GM12878 (cell line): ENCODE measurements around the gene LRP10. TPM values are rescaled to one million over a fixed set of nuclear protein-coding genes. Genes with fewer than 3 reads are reported as not detected.

ENCODE experiments used
- ATAC-seq: fragments of 200-7000 bp; cut with Tn5 transposase; 3 replicates; pipeline ENCODE4 v1.9.1; 2020; ENCODE audit warnings: mild to moderate bottlenecking, moderate library complexity
- BruUV-seq: library from RNA; stranded (reverse); fragments of 400-500 nt; replicated peaks from 2 replicates; lab custom pipeline; 2021; lab: Mats Ljungman, UMichigan
- CTCF ChIA-PET: fragments of 300-600 bp; sonication (Branson Sonifier 250); formaldehyde crosslinking; extraction: SDS; loops from one replicate; lab custom pipeline; 2021; ENCODE audit warnings: inconsistent platforms; lab: Yijun Ruan, JAX
- POLR2A ChIA-PET: fragments of 350-600 bp; formaldehyde crosslinking; extraction: SDS; loops from one replicate; lab custom pipeline; 2021; ENCODE audit warnings: inconsistent platforms; lab: Charles Lee
- RAD21 ChIA-PET: fragments of 300-600 bp; sonication (Branson Sonifier 250); formaldehyde crosslinking; loops from one replicate; lab custom pipeline; 2023; ENCODE audit warnings: antibody characterized with exemption; ENCODE audit not compliant: unreplicated experiment; lab: Charles Lee
- SMC1A ChIA-PET: fragments of 300-600 bp; sonication (Branson Sonifier 250); formaldehyde crosslinking; loops from one replicate; lab custom pipeline; 2023; ENCODE audit not compliant: unreplicated experiment, uncharacterized antibody; lab: Charles Lee
- DNase-seq: peaks from one replicate; pipeline ENCODE4 v3.0.0-alpha.2; 2011; ENCODE audit warnings: low read depth, low spot score
- FAIRE-seq: peaks from 3 replicates; lab custom pipeline; 2011; peaks lifted over from hg19 to GRCh38; lab: Jason Lieb, UNC
- H2AFZ ChIP-seq: 2 replicates; pipeline ENCODE4 v1.6.0; 2011; ENCODE audit warnings: low read depth, low read length, control low read depth; ENCODE audit not compliant: control insufficient read depth
- H3K27ac ChIP-seq: 2 replicates; pipeline ENCODE4 v1.5.1; 2011; ENCODE audit warnings: control low read depth; ENCODE audit not compliant: control insufficient read depth, insufficient read depth
- H3K27me3 ChIP-seq, 2 experiments: replicated peaks in 1 of 2; 2 replicates each; pipeline versions ENCODE4 v1.6.0 to v1.6.1; 2011; ENCODE audit warnings: low read length in 1 of 2; ENCODE audit not compliant: control insufficient read depth in 2 of 2, insufficient read depth in 2 of 2
- H3K36me3 ChIP-seq, 2 experiments: 2 replicates each; pipeline ENCODE4 v1.5.1; 2011; ENCODE audit warnings: low read length in 1 of 2; ENCODE audit not compliant: control insufficient read depth in 2 of 2, insufficient read depth in 2 of 2
- H3K4me1 ChIP-seq: 2 replicates; pipeline ENCODE4 v1.6.1; 2011; ENCODE audit warnings: mild to moderate bottlenecking, low read length, moderate library complexity, mixed read lengths; ENCODE audit not compliant: control insufficient read depth, insufficient read depth
- H3K4me2 ChIP-seq: 2 replicates; pipeline ENCODE4 v1.6.0; 2011; ENCODE audit warnings: control low read depth; ENCODE audit not compliant: control insufficient read depth, insufficient read depth
- H3K4me3 ChIP-seq: fragments of 200-600 bp; sonication (generic); 2 replicates; pipeline ENCODE4 v1.5.1; 2016
- H3K79me2 ChIP-seq: 2 replicates; pipeline ENCODE4 v1.6.0; 2011; ENCODE audit warnings: low read length; ENCODE audit not compliant: control insufficient read depth, insufficient read depth
- H3K9ac ChIP-seq: 2 replicates; pipeline ENCODE4 v1.8.0; 2011; ENCODE audit warnings: low read length, control low read depth, mixed read lengths; ENCODE audit not compliant: control insufficient read depth, insufficient read depth
- H3K9me3 ChIP-seq: replicated peaks from 3 replicates; pipeline ENCODE4 v1.5.1; 2011; ENCODE audit warnings: mild to moderate bottlenecking, low read length; ENCODE audit not compliant: control insufficient read depth, insufficient read depth
- H4K20me1 ChIP-seq: 2 replicates; pipeline ENCODE4 v1.6.0; 2011; ENCODE audit not compliant: control insufficient read depth, insufficient read depth
- CBX3 ChIP-seq: fragments of 200-600 bp; sonication (generic); IDR thresholded peaks from 2 replicates; pipeline ENCODE4 v1.6.1; 2016; ENCODE audit warnings: low read depth, borderline replicate concordance
- EGR1 ChIP-seq, 2 experiments: IDR thresholded peaks; 1 replicate in 1 of 2; 2 replicates in 1 of 2; pipeline ENCODE4 v1.6.1; 2011 to 2012; ENCODE audit warnings: low read depth in 2 of 2, low read length in 2 of 2, borderline replicate concordance in 1 of 2, mild to moderate bottlenecking in 1 of 2, moderate library complexity in 1 of 2
- IRF5 ChIP-seq: fragments of 450-650 bp; IDR thresholded peaks from 2 replicates; pipeline ENCODE4 v1.6.1; 2017; ENCODE audit warnings: borderline replicate concordance
- SMARCA5 ChIP-seq: fragments of 450-650 bp; IDR thresholded peaks from 2 replicates; pipeline ENCODE4 v1.6.1; 2017; ENCODE audit warnings: mild to moderate bottlenecking
- SREBF2 ChIP-seq: IDR thresholded peaks from 2 replicates; pipeline ENCODE4 v1.6.1; 2012; ENCODE audit warnings: mild to moderate bottlenecking, low read length
- WGBS: methylation state at CpG from one replicate; pipeline ENCODE4 v1.1.6; 2016; ENCODE audit warnings: low lambda C conversion rate; ENCODE audit not compliant: insufficient replicate concordance, insufficient coverage; ENCODE audit errors: missing lambda C conversion rate; 5-methylcytosine and 5-hydroxymethylcytosine counted together
- in situ Hi-C: fragments of 300-500 bp; cut with MboI; formaldehyde crosslinking; loops from 9 replicates; pipeline ENCODE4 v1.14.3; 2018; ENCODE audit warnings: mixed read lengths
- intact Hi-C: fragments of 100-400 bp; cut with micrococcal nuclease; formaldehyde crosslinking; loops from one replicate; pipeline ENCODE4 v1.14.2; 2022; ENCODE audit not compliant: unreplicated experiment
- polyA plus RNA-seq, 11 experiments: library from polyadenylated mRNA; depleted of rRNA in 4 of 11; unstranded in 6 of 11; stranded (reverse) in 5 of 11; fragments of >200 nt; fragmentation: Nextera tagmentation in 4 of 11; fragmentation: Illumina TruSeq in 1 of 11; extraction: Ambion mirVana in 4 of 11; extraction: Trizol in 1 of 11; gene quantifications; 1 replicate in 1 of 11; 2 replicates in 10 of 11; pipeline versions ENCODE4 v1.2.1 to v1.2.3, GENCODE V29; 2011 to 2016; ENCODE audit warnings: inconsistent platforms in 2 of 11, missing spikeins in 2 of 11, low read depth in 1 of 11
- total RNA-seq, 4 experiments: library from RNA; depleted of rRNA in 3 of 4; stranded (reverse); fragments of >200 nt in 3 of 4; fragmentation: Illumina TruSeq in 1 of 4; extraction: Trizol in 1 of 4; gene quantifications; 2 replicates each; pipeline versions ENCODE4 v1.2.1 to v1.2.3, GENCODE V29; 2013 to 2021
- TF ChIP-seq, protein P1 (sequence below): fragments of 450-650 bp; IDR thresholded peaks from 2 replicates; pipeline ENCODE4 v1.6.1; 2017; ENCODE audit warnings: mild to moderate bottlenecking, moderate library complexity

LRP10 gene
- total and polyA plus RNA-seq, 10 of the 15 experiments (the other 5 are each of a cell fraction or from before 2014, with no cell fraction given) = 3.0 to 56.9 (median 20.9) TPM

GRCh38 chr14:22854963-22855724, 16.4 kb upstream of the LRP10 start:
- BruUV-seq = no TSS peak
- FAIRE-seq (no peak), ATAC-seq (no peak), DNase-seq (no peak)
- SMC1A ChIA-PET = interaction anchor here (0.9 to 7.3 kb wide), 21 partner anchors 11 to 298 kb away, joined by 3 to 104 read pairs (median 6); partner anchors contain the start of genes LRP10, MMP14 and OXA1L
- Histone ChIP-seq H3K9ac (no peak overlapping the region), H2AFZ (no peak overlapping the region), H3K27me3 (no peaks in the 10 kb centered on the region), H3K36me3 (no peaks in the 10 kb centered on the region), H3K27ac (no peak overlapping the region), H4K20me1 (no peaks in the 10 kb centered on the region), H3K4me3 (no peak overlapping the region), H3K4me1 (peaks cover 21% of the 10 kb centered on the region), H3K9me3 (peaks cover 2% of the 10 kb centered on the region; the same call in 1 of the 3 replicates), H3K4me2 (no peak overlapping the region), H3K79me2 (no peaks in the 10 kb centered on the region)
- CTCF ChIA-PET = interaction anchor here (0.6 to 10.0 kb wide), 34 partner anchors 9 to 692 kb away, joined by 3 to 324 read pairs (median 4); partner anchors contain the start of genes LRP10, MRPL52, OXA1L and RBM23
- intact Hi-C loops (loop anchor here (5.0 kb wide), 1 partner anchor 298 kb away; no protein-coding TSS in a partner anchor), in situ Hi-C loops (loop anchor here (5.0 to 10.0 kb wide), 3 partner anchors 193 to 470 kb away; no protein-coding TSS in a partner anchor)
- RAD21 ChIA-PET = interaction anchor here (0.6 to 9.4 kb wide), 21 partner anchors 16 to 536 kb away, joined by 3 to 130 read pairs (median 4); partner anchors contain the start of genes ABHD4, LRP10 and OXA1L
- WGBS = 86% methylated on average over 8 of the region's 8 CpGs
- POLR2A ChIA-PET = interaction anchor here (0.6 to 1.1 kb wide), 3 partner anchors 16 to 365 kb away, joined by 3 read pairs; no protein-coding TSS in a partner anchor
- TF ChIP-seq IRF5 (0 out of 2 replicates have a peak, but pooled peaks have one; percentile 8), EGR1 (IDR thresholded peaks at IDR 0.05; ENCODE audit: borderline replicate concordance in 1 of 2, low read depth in 2 of 2, low read length in 2 of 2) (no peak), SREBF2 (no peak), CBX3 (no peak), SMARCA5 (no peak)
- TF ChIP-seq, protein P1, sequence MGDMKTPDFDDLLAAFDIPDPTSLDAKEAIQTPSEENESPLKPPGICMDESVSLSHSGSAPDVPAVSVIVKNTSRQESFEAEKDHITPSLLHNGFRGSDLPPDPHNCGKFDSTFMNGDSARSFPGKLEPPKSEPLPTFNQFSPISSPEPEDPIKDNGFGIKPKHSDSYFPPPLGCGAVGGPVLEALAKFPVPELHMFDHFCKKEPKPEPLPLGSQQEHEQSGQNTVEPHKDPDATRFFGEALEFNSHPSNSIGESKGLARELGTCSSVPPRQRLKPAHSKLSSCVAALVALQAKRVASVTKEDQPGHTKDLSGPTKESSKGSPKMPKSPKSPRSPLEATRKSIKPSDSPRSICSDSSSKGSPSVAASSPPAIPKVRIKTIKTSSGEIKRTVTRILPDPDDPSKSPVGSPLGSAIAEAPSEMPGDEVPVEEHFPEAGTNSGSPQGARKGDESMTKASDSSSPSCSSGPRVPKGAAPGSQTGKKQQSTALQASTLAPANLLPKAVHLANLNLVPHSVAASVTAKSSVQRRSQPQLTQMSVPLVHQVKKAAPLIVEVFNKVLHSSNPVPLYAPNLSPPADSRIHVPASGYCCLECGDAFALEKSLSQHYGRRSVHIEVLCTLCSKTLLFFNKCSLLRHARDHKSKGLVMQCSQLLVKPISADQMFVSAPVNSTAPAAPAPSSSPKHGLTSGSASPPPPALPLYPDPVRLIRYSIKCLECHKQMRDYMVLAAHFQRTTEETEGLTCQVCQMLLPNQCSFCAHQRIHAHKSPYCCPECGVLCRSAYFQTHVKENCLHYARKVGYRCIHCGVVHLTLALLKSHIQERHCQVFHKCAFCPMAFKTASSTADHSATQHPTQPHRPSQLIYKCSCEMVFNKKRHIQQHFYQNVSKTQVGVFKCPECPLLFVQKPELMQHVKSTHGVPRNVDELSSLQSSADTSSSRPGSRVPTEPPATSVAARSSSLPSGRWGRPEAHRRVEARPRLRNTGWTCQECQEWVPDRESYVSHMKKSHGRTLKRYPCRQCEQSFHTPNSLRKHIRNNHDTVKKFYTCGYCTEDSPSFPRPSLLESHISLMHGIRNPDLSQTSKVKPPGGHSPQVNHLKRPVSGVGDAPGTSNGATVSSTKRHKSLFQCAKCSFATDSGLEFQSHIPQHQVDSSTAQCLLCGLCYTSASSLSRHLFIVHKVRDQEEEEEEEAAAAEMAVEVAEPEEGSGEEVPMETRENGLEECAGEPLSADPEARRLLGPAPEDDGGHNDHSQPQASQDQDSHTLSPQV = no peak
